ENCODE data around the gene ITPRIPL1. TPM values are rescaled to one million over a fixed set of nuclear protein-coding genes. Genes with fewer than 3 reads are reported as not detected.
"Not testable (repeated sequence)": the region's sequence is repeated elsewhere in the genome, so short reads cannot be mapped to it uniquely, and the experiment has no call there.

The ITPRIPL1 gene, protein sequence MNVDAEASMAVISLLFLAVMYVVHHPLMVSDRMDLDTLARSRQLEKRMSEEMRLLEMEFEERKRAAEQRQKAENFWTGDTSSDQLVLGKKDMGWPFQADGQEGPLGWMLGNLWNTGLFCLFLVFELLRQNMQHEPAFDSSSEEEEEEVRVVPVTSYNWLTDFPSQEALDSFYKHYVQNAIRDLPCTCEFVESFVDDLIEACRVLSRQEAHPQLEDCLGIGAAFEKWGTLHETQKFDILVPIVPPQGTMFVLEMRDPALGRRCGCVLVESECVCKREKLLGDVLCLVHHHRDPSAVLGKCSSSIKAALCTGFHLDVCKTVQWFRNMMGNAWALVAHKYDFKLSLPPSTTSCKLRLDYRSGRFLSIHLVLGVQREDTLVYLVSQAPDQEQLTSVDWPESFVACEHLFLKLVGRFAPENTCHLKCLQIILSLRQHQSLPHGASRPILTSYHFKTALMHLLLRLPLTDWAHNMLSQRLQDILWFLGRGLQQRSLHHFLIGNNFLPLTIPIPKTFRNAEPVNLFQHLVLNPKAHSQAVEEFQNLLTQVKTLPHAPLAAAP
- total RNA-seq, result 2.0 and 3.0 TPM in 2 replicates

- DNase-seq (ENCODE audit: extremely low read depth, low read depth, low spot score), result no peak
Observed at GRCh38 chr2:96325041-96325883, at the start of gene ITPRIPL1. Gene ITPRIPL1 (plus strand): TSS chr2:96325317. CDS start chr2:96325840, 523 bp downstream.

DNA sequence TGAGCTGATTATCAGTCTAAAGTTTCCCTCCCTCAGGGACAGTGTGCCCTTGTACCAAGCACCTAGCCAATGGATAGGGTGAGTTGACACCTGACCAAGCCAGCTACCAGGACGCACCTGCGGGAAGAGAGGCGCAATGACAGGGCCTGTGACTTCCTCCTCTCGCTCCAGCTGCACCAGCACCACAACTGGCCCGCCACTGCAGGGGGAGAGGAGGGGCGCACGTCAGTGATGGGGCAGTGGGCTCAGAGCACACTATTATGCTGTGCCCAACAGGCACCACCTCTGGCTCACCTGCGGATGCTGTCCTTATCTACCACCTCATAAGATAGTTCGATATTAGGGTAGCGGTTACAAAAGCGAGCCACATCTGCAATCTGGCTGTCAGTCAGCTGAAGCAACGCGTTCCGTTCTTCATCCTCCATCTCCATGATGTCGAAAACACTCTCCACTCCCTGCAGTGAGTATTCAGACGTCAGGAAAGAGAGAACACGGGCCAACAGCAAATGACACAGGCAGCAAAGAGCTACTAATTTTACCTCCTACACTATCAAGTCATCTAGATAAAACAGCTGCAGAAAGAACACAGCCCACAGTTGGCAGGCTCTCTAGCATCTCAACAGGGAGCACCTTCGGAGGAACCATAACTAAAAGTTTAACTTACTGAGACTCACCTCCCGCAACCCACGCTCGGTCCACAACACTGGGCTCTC lies 48.2 kb upstream of the ITPRIPL1 start:
- DNase-seq (ENCODE audit: extremely low read depth, low read depth, low spot score), result no peak

DNA sequence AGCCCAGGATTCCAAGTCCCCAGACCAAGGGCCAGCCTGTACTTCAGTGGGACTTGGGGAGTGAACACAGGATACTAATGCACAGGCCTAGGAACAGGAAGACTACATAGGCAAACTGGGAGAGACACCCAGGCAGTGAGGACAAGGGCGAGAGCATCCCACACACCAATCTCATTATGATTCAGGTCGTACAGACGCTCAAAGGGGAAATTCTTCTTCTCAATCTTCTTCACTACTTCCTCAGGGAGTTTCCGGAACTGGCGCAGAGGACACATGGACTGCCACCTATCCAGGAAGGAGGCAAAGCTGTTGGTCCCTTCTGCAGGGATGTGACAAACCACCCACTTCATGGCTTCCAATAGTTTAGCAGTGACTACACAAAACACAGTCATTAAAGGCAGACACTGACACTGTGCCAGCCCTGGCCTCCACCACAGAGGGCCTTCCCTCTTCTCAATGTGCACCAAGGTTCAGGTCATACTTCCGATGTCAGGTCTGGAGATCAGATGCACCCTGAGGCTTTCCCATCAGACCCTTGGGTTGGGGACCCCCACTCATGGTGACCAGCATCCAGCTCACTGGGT lies 37.8 kb upstream of the ITPRIPL1 start:
- no peak for DNase-seq (ENCODE audit: extremely low read depth, low read depth, low spot score)

DNA sequence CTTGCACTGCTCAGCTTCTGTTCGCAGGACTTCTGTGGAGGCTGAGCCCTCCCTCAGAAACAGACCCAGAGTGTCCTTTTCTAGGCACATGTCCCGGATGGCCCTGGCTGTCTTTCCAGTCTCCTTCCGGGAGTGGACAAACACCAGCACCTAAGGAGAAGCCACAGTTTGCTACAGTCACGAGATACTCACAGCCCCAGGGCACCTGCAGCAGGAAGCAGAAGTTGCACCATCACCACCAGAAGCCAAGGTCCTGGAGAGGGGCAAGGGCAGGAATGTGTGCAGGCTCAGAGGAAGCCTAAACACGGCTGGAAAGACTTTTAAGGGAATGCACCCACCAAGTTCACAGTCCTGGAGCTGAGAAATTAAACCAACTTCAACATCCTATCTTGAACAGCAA lies 33.4 kb upstream of the ITPRIPL1 start:
- DNase-seq (ENCODE audit: extremely low read depth, low read depth, low spot score), result no peak

- DNase-seq (ENCODE audit: extremely low read depth, low read depth, low spot score), result not testable (repeated sequence)
Observed at GRCh38 chr2:96294271-96294670, 30.8 kb upstream of the ITPRIPL1 start.

GRCh38 chr2:96296925-96297324 lies 28.2 kb upstream of the ITPRIPL1 start:
- DNase-seq (ENCODE audit: extremely low read depth, low read depth, low spot score), result no peak

DNA sequence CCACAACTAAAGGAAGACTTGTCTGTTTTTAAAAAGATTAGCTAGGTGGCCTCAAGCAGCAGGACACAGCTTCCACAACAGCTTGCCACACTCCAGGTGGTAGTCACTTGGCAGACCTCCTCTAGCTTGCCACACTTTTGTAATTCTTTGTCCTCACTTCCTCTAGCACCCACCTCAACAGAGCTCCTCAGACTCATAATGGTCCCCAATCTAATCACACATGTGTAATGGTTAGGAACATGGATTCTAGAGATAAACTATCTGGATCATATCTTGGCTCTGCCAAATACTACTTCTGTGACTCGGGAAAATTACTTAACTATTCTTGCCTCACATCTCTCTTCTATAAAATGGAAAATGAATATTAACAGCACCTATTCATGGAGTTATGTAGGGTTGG lies 23.3 kb upstream of the ITPRIPL1 start:
- no peak for DNase-seq (ENCODE audit: extremely low read depth, low read depth, low spot score)

GRCh38 chr2:96304606-96305005 lies 20.5 kb upstream of the ITPRIPL1 start:
- no peak for DNase-seq (ENCODE audit: extremely low read depth, low read depth, low spot score)

DNA sequence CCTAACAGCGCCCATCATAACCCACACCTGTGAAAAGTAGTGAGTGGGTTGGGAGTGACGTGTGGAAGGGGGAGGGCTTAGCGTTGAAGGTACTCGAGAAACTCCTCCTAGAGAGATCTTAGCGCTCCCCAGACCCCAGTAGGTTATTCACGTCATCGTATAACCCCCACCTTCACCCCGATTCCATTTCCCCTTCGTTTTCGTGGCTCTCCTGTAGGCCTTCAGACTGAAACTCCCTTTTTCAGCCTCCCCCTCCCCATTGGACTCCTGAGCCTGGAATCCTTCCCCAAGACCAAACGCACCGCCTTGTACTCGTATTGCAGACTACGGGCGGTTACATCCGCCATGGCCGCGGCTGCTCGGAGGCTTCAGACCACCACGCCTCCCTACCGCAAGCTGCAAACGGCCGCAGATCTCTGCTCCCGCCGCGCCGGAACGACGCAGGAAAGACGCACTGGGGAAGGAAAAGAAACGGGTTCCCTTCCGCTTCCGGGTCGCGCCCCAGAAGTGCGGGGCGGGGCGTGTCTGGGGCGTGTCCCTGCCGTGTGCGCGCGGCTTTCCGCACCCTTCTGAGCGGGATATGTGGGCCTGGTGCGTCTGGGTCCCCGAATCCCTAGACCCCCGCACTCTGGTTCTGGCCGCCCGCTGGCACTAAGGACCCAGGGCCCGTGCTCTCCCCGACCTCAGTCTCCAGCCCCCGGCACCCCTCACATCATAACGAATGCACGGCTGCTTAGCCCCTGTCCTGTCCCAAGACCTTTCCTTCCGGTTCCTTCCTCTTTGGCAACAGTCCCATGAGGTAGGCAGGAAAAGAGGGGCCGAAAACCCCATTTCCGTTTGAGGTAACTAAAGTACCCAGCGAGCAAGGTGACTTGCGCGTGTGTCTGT lies 19.8 kb upstream of the ITPRIPL1 start, which contains the start of gene SNRNP200:
TSS of gene SNRNP200 (minus strand) at position 456 of the 888 bp plus-strand sequence. CDS start at position 347, 109 bp downstream.
- no peak for DNase-seq (ENCODE audit: extremely low read depth, low read depth, low spot score)

- no peak for DNase-seq (ENCODE audit: extremely low read depth, low read depth, low spot score)
Observed at GRCh38 chr2:96305979-96306308, 19.2 kb upstream of the ITPRIPL1 start.

DNA sequence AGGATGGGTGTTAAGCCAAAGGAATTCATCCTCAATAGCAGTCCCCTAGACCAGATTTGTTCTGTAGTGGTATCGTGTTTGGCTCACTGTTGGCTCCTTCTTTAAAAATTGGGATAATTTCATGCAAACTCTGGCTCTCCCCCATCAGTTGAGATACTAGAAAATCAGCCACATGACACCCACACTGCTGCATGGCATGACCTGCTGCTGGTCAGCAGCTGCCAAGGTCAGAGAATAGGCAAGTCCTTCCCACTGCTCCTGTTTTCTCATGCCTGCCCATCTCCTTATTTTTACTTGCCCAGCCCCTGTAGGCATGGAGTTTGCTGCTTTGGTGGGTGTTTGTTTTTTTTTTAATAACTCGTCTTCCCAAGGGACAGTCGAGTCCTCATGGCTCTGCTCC lies 18.7 kb upstream of the ITPRIPL1 start:
- no peak for DNase-seq (ENCODE audit: extremely low read depth, low read depth, low spot score)

GRCh38 chr2:96308248-96308647 lies 16.9 kb upstream of the ITPRIPL1 start:
- DNase-seq (ENCODE audit: extremely low read depth, low read depth, low spot score), result no peak

DNA sequence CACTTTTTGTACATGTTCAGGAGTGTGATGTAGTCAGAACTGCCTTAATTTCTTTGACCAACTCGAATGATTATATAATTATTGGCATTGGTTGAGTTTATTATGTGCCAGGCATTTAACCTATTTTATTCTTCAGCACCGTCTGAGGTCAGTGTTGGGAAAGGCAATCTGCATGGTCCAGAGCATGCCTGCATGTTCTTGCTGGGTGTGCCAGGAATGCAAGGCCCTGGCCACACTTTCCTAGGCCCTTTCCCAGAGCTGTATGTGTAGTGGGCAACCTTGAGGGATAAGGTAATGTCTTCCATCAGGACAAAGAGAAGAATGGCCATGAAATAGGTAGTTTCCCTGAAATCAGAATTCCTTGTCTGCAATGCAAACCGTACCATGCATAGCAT lies 10.1 kb upstream of the ITPRIPL1 start:
- no peak for DNase-seq (ENCODE audit: extremely low read depth, low read depth, low spot score)

GRCh38 chr2:96315400-96316071 lies 9.6 kb upstream of the ITPRIPL1 start:
- DNase-seq (ENCODE audit: extremely low read depth, low read depth, low spot score), result no peak

- DNase-seq (ENCODE audit: extremely low read depth, low read depth, low spot score), result no peak
Observed at GRCh38 chr2:96316999-96317398, 8.1 kb upstream of the ITPRIPL1 start.

- DNase-seq (ENCODE audit: extremely low read depth, low read depth, low spot score), result no peak
Observed at GRCh38 chr2:96317584-96317997, 7.5 kb upstream of the ITPRIPL1 start.

GRCh38 chr2:96318723-96319122 lies 6.4 kb upstream of the ITPRIPL1 start:
- DNase-seq (ENCODE audit: extremely low read depth, low read depth, low spot score), result no peak

DNA sequence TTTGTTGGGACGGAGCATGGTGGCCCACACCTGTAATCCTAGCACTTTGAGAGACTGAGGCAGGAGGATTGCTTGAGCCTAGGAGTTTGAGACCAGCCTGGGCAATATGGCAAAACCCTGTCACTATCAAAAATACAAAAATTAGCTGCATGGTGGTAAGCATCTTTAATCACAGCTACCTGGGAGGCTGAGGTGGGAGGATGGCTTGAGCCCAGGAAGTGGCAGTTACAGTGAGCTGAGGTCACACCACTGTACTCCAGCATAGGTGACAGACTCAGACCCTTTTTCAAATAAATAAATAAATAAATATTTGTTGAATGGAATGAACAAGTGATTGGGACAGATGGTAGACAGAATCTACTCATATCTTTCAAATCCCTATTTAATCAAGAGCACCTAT lies 5.7 kb upstream of the ITPRIPL1 start:
- DNase-seq (ENCODE audit: extremely low read depth, low read depth, low spot score), result no peak

- DNase-seq (ENCODE audit: extremely low read depth, low read depth, low spot score), result no peak
Observed at GRCh38 chr2:96320326-96320725, 4.8 kb upstream of the ITPRIPL1 start.
